Fibroblast of the aortic adventitia (primary cell): Measurements from ENCODE around the gene AGO3. TPM values are rescaled to one million over a fixed set of nuclear protein-coding genes. Genes with fewer than 3 reads are reported as not detected.
A peak's percentile ranks its signal among the peaks of the same experiment; 100 is the strongest.
"Not testable (repeated sequence)": the region's sequence is repeated elsewhere in the genome, so short reads cannot be mapped to it uniquely, and the experiment has no call there.

Source experiments
- DNase-seq: peaks from one replicate; pipeline ENCODE4 v3.0.0-alpha.2; 2010; ENCODE audit warnings: low read depth
- H3K4me3 ChIP-seq: 2 replicates; pipeline ENCODE4 v1.5.1; 2011; ENCODE audit warnings: low read depth, mild to moderate bottlenecking, control low read depth, low read length, moderate library complexity
- CTCF ChIP-seq: IDR thresholded peaks from 2 replicates; pipeline ENCODE4 v1.5.1; 2011; ENCODE audit warnings: mild to moderate bottlenecking, low read length, control low read depth, inconsistent platforms; ENCODE audit not compliant: insufficient read depth
- total RNA-seq: library from RNA; depleted of rRNA; stranded (reverse); fragments of >200 nt; gene quantifications from 2 replicates; pipeline ENCODE4 v1.2.3, GENCODE V29; 2012; ENCODE audit warnings: low replicate concordance

AGO3 gene
- total RNA-seq, 1 donor, result 17.5 TPM

GRCh38 chr1:35959304-35959703, 28.4 kb downstream of the AGO3 start:
- no peak overlapping the region for H3K4me3 ChIP-seq
- TF ChIP-seq CTCF, result no peak

GRCh38 chr1:35962952-35963351, 32.0 kb downstream of the AGO3 start:
- no peak overlapping the region for H3K4me3 ChIP-seq
- TF ChIP-seq CTCF, result no peak
- DNase-seq, result no peak

More at GRCh38 chr1:35959304-35959703, 28.4 kb downstream of the AGO3 start:
- DNase-seq, result no peak

GRCh38 chr1:35964277-35964676, 33.4 kb downstream of the AGO3 start:
- not testable (repeated sequence) for DNase-seq, H3K4me3 ChIP-seq

- DNase-seq, result no peak
- TF ChIP-seq CTCF, result no peak
- no peak overlapping the region for H3K4me3 ChIP-seq
Measured at GRCh38 chr1:35968396-35968795, 37.5 kb downstream of the AGO3 start.

GRCh38 chr1:35971601-35972000, 40.7 kb downstream of the AGO3 start:
- peak; percentile 20 for DNase-seq
- no peak overlapping the region for H3K4me3 ChIP-seq
- no peak for TF ChIP-seq CTCF

- H3K4me3 ChIP-seq, DNase-seq: not testable (repeated sequence)
Measured at GRCh38 chr1:35972631-35973030, 41.7 kb downstream of the AGO3 start.

- TF ChIP-seq CTCF, result no peak
- H3K4me3 ChIP-seq, result no peak overlapping the region
- no peak for DNase-seq
Measured at GRCh38 chr1:35980090-35980489, 49.2 kb downstream of the AGO3 start.

GRCh38 chr1:35988237-35988636, 57.3 kb downstream of the AGO3 start:
- H3K4me3 ChIP-seq, result no peak overlapping the region
- no peak for TF ChIP-seq CTCF

More at GRCh38 chr1:35988237-35988636, 57.3 kb downstream of the AGO3 start:
- no peak for DNase-seq
